ENCODE results near the gene NEDD4.
A peak's percentile ranks its signal among the peaks of the same experiment; 100 is the strongest.

The NEDD4 gene

DNA sequence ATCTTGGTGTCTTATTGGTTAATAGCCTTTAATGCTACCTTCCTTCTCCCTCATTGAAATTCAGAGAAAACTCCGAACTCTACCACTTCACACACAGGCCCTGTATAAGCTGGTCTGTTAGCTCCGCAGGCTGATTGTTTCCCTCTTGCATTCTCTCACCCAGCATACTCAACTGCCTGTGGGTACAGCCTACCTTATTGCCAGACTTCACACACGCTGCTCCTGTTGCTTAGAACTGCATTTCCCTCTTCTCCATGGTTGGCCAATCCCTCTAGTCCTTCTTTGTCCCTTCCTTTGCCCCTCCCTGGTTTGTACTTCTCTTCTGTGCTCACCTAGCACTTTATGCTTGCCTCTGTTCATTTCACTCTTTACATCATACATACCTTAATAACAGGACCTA lies 157.5 kb downstream of the NEDD4 start:
- TF ChIP-seq GATA3 (IDR thresholded peaks at IDR 0.05; ENCODE audit: low read depth, low read length) (no peak), GATA2 (IDR thresholded peaks at IDR 0.05; ENCODE audit: low read depth, low read length) (no peak)

DNA sequence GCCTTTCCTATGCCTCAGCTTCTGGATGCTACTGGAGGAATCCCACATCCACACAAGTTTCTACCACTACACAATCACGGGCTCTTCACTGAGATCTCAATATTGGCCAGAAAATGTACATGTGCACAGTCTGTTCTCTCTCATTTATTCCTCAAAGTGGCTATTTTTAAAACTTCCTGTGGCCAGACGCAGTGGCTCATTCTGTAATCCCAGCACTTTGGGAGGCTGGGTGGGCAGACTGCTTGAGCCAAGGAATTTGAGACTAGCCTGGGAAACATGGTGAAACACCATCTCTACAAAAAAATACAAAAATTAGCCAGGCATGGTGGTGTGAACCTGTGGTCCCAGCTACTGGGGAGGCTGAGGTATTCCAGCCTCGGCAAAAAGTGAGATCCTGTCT lies 159.1 kb downstream of the NEDD4 start:
- TF ChIP-seq GATA3 (IDR thresholded peaks at IDR 0.05; ENCODE audit: low read depth, low read length), result no peak
- no peak for TF ChIP-seq GATA2 (IDR thresholded peaks at IDR 0.05; ENCODE audit: low read depth, low read length)

DNA sequence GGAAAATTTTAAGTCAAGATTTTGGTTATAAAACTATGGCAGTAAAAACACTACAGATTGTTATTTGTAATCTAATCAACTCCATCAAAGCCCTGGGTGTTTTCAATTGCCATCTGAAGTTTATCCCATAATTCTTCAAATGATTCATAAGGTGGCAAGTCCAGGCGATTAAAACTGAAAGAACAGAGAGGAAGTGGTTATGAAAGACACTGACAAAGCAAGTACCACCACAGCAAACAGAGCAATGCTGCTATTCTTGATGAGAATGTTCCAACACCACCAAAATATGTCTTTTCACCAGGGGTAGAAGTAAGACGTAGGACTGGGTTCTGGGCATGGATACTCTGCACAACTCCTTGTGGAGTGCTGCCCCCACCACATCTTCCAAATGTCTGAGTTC lies 163.6 kb downstream of the NEDD4 start:
- TF ChIP-seq GATA2 (IDR thresholded peaks at IDR 0.05; ENCODE audit: low read depth, low read length) (no peak), GATA3 (IDR thresholded peaks at IDR 0.05; ENCODE audit: low read depth, low read length) (no peak)

DNA sequence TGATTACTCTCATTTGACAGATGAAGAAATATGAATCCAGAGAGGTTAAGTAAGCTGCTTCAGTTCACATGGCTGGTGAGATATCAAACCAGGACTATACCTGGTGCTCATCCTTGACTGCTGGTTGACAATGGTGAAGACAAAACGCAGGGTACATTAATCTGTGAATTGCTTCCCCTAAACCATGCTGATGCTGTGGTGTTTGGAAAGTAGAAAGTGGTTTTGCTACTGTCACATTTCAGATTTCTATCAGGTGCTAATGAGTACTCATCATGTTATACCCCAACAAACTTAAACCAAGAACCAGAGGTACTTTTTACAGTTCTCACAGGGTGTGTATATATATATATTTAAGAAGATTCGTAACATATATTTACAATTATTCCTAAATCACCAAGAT lies 165.5 kb downstream of the NEDD4 start:
- no peak for TF ChIP-seq GATA3 (IDR thresholded peaks at IDR 0.05; ENCODE audit: low read depth, low read length)

DNA sequence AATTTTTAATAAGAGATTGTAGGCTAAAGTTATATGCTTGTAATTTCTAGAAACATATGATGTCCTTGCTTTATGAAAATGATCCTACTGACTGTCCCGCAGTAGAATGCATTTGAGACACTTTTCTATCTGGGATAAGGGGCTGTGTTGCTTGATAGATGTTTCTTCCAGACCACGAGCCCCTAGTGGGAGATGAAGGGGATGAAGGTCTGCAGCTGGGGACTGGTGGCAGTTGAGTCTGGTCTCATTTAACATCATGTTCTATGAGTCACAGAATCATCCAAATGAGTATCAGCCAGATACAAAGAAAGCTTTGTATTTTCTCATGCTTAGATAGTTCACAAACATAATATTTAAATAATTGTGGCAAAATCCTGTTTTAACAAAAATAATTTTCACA lies 166.2 kb downstream of the NEDD4 start:
- TF ChIP-seq GATA3 (IDR thresholded peaks at IDR 0.05; ENCODE audit: low read depth, low read length), result no peak
- TF ChIP-seq GATA2 (IDR thresholded peaks at IDR 0.05; ENCODE audit: low read depth, low read length), result no peak

DNA sequence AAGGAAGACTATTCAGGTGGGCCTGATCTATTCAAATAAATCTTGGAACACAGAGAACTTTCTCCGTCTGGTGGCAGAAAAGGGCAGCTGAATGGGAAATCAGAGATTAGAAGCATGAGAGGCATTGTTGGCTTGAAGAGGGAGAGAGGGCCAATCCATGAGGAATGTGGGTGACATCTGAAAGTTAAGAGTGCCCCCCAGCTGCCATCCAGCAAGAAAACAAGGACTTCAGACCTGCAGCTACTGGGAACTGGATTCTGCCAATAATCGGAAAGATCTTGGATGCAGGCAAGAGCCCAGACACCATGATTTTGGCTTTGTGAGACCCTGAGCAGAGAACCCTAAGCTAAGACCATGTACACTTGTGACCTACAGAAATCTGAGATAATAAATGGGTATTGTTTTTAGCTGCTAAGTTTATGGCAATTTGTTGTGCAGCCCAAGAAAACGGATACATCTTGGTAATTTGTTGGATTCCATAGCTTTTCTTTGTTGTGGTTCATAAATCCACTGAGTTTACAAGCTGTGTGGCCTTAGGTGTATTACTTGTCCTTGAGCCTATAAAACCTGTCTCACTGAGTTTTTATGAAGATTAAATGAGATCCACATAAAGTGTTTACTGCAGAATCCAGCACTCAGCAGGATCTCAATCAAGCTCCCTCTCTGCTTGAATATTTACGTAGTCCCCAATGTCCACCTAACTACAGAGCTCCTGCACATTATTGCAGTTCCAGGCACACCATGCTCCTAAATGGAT lies 168.4 kb downstream of the NEDD4 start:
- TF ChIP-seq GATA3 (IDR thresholded peaks at IDR 0.05; ENCODE audit: low read depth, low read length), result no peak
- no peak for TF ChIP-seq GATA2 (IDR thresholded peaks at IDR 0.05; ENCODE audit: low read depth, low read length)

DNA sequence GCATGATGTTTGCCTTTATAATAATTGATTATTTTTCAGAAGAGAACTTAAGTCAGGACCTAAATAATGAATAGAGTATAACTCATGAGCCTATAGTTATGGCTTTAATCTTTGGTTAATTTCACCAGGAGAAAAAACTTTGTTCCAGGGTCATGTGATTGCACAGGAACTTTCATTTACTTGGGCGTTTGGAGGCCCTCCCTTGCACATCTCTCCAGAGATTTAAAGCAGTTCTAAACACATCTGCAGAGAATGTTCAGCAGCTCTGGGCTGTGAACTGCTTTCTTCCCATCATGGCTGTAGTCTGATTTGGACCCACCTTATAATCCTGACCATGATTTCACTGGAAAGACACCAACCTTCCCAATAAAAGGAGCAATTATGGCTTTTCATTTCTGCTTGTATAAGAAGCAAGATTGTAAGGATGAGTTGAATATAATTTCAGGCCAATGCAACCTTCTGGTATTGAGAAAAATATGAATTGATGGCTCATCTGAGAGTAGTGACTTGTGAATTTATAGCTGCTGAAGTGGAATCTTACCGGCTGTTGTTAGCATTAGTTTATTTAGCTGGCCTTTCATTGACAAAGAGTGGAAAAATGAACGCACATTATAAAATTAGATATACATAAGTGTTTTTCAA lies 169.6 kb downstream of the NEDD4 start:
- TF ChIP-seq GATA2 (IDR thresholded peaks at IDR 0.05; ENCODE audit: low read depth, low read length) (no peak), GATA3 (IDR thresholded peaks at IDR 0.05; ENCODE audit: low read depth, low read length) (no peak)

DNA sequence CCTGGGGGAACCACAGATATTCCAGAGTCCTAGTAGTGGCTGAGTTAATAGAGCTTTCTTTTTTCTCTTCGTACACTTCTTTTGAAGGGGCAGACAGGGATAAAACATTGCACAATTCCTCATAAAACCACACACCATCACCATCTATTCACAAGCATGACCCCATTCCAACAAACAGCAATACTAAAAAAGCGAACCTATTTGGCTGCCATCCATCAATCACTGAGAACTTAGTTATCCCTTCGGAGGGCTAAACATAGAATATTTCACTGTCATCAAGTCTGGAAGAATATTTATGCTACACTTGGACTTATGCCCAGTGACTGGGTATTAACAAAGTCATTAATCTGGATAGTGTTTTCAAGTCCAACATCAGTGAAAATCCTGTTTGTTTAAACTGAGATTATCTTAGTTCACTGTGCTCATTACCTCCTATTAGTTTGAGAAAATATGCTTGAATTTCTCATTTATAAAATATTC lies 170.2 kb downstream of the NEDD4 start:
- TF ChIP-seq GATA3 (IDR thresholded peaks at IDR 0.05; ENCODE audit: low read depth, low read length) (no peak), GATA2 (IDR thresholded peaks at IDR 0.05; ENCODE audit: low read depth, low read length) (no peak)

DNA sequence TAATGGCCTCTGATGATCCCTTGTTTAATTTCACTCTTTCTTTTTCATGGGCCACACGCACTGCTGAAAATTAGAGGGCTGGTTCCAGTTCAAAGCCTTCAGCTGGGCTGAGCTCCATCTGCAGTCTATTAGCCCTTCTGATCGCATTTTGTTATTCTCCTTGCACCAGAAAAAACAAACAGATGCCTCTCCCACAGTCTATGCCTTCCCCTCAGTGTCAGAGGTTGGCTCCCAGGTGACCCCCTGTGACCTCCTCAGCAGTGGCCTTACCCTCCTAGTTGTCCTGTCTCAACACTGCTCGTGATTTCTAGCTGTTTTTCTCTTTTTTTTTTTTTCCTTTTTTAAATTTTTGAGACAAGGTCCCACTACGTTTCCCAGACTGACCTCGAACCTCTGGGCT lies 173.4 kb downstream of the NEDD4 start:
- no peak for TF ChIP-seq GATA2 (IDR thresholded peaks at IDR 0.05; ENCODE audit: low read depth, low read length)
- TF ChIP-seq GATA3 (IDR thresholded peaks at IDR 0.05; ENCODE audit: low read depth, low read length), result no peak

DNA sequence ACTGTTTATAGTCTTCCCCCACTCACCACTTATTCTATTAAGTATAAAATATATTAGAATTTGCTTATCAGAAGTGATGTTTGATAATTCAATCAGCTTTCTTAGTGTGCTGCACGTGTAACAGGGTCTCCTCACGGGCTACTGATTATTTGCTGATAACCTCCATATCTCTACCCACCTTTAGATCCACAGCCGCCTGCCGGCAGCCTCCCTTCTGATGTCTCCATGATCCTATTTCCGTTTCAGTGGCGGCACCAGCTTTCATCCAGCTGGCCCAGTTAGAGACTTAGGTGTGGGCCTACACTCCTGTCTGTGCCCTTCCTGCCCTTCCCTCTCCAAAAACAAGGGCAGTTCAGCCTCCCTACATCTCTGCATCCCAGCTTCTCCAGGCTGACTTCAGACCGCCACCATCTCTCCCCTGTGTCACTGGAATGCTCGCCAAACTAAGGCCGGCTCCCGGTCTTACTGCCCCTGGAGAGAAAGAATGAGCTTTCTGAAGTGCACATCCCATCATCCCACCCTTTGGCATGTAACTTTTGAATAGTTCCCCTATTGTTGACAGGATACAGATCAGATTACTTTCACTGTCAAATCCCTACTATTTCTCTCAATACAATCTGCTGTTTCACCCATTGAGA lies 173.9 kb downstream of the NEDD4 start:
- TF ChIP-seq GATA3 (IDR thresholded peaks at IDR 0.05; ENCODE audit: low read depth, low read length) (no peak), GATA2 (IDR thresholded peaks at IDR 0.05; ENCODE audit: low read depth, low read length) (peak; percentile 60; the same call in 1 of the 2 replicates)

DNA sequence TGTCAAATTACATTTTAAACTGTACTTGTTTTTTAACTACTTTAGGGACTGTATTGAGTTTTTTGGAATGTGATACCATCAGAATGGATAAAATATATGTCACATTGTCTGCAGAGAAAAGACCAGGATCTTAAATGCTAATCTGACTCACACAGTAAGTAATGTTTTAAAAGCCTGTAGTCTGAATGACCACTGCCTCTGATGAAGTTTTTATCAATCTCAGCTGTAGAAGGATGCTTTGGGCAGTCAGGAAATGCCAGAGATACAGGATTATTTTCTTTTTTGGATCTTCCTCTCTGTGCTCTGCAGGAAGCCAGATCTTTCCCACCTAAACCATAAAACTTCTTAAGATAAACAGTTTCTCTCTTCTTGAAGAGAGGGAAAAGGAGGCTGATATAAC lies 177.4 kb downstream of the NEDD4 start:
- TF ChIP-seq GATA2 (IDR thresholded peaks at IDR 0.05; ENCODE audit: low read depth, low read length), result no peak
- TF ChIP-seq GATA3 (IDR thresholded peaks at IDR 0.05; ENCODE audit: low read depth, low read length), result no peak

DNA sequence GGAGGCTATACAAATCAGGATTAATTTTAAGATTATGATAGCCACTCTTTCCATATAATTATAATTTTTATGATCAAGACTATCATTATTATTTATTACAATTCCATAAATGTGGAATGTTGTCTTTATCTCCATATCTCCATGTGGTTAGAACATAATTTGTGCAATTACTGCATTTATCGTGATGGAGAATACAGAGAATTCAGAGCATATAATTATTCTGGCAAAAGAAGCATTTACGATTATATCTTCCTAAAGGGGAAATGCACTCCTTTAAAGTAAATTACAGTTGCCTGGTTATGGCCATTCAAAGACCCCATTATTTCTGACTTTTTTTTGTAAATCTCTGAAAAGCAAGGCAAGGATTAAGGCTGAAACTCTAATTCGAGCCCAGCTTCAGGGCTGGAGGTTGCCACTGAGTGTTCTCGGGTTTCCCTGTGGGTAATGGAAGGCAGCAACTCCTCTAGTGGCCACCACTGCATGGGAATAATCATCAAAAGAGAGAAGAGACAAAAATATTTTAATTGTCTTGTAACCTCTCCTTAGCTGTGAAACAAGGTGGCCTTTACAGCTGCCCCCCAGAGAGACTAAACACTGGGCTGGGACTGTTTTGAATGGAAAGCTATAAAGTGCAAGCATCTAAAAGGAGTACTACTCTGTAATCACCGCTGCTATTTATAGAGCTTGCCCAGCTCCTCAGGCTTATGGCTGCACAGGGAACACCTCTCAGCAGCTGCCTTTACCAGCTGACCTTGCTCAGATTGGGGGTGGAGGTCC lies 190.6 kb downstream of the NEDD4 start:
- TF ChIP-seq GATA3 (IDR thresholded peaks at IDR 0.05; ENCODE audit: low read depth, low read length) (peak; percentile 73), GATA2 (IDR thresholded peaks at IDR 0.05; ENCODE audit: low read depth, low read length) (peak; percentile 1; the same call in 1 of the 2 replicates)

DNA sequence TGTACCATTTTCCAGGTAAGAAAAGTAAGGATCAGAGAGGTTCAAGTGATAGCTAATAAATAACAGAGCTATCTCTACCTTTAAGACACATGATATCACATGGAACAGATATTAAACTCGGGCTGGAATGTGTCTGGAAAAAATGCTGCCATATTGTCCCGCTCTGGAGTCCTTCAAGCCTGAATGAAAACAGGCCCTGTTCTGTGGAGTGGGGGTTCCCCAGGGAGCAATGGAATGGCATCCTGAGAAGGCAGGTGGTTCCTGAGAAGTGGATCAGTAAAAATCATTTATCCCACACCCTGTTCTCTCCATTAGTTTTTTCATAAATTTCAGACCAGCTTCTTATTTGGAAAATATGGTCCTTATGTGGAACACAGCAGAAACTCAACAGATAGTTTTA lies 193.2 kb downstream of the NEDD4 start:
- TF ChIP-seq GATA3 (IDR thresholded peaks at IDR 0.05; ENCODE audit: low read depth, low read length) (no peak), GATA2 (IDR thresholded peaks at IDR 0.05; ENCODE audit: low read depth, low read length) (no peak)
